Stimulated activated CD4-positive, alpha-beta T cell treated with anti-CD3 and anti-CD28 coated beads, TNF-alpha, amount 100 ng/mL, for 1 hour (primary cell): ENCODE results near the gene GEMIN2.
"Not testable (repeated sequence)": the region's sequence is repeated elsewhere in the genome, so short reads cannot be mapped to it uniquely, and the experiment has no call there.

Source experiments
- DNase-seq, 3 donors: peaks; one replicate each; pipeline ENCODE4 v3.0.0-alpha.2; 2020; ENCODE audit warnings: low read depth in 3 of 3, low spot score in 1 of 3

The GEMIN2 gene

DNA sequence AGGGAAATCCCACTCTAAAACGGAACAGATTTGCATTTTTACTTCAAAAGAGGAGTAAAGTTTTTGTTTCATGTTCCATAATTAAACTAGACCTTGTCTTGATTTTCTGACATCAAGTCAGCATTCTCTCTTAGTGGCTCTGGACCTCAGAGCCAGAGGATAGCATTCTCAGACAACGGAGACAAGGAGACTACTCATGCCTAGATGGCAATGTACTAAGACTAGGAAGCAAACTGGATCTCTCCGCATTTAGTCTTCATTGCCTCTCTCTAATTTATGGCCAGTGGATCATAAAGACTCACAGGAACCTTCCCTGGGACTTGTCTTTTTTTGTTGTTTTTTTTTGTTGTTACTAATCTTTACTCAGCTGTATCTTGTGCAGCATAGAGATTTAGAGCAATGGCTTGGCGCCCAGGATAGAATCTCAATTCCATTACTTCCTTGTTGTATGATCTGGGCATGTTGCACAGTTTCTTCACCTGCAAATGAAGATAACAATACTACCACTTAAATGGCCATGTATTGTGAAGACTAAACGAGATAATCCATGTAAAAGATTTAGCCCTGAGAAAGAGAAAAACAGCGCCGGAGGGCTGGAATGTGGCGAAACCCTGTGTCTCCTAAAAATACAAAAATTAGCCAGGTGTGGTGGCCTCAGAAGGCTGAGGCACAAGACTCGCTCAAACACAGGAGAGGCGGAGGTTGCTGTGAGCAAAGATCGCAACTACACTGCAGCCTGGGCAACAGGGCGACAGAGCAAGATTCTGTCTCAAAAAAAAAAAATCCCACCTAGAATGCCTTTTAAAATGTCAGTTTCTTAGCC, 4.0 kb upstream of the GEMIN2 start:
- no peak for DNase-seq

DNA sequence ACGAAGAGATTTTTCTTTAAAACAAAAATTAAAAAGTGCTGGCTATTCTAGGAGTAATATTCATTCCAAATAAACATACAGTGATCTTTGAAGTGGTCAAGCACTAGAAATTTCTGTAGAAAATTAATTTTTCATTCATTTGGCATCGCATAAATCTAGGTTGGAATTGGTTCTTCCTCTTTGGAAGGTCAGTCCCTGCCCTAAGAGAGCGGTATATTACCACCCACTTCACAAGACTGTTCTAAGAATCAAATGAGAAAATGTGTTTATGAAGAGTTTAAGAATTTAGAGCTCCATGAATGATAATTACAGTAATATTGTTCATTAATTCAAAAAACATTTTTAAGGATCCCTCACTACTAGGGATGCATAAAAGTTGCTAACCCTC, 444 bp upstream of the GEMIN2 start:
- DNase-seq = no peak

DNA sequence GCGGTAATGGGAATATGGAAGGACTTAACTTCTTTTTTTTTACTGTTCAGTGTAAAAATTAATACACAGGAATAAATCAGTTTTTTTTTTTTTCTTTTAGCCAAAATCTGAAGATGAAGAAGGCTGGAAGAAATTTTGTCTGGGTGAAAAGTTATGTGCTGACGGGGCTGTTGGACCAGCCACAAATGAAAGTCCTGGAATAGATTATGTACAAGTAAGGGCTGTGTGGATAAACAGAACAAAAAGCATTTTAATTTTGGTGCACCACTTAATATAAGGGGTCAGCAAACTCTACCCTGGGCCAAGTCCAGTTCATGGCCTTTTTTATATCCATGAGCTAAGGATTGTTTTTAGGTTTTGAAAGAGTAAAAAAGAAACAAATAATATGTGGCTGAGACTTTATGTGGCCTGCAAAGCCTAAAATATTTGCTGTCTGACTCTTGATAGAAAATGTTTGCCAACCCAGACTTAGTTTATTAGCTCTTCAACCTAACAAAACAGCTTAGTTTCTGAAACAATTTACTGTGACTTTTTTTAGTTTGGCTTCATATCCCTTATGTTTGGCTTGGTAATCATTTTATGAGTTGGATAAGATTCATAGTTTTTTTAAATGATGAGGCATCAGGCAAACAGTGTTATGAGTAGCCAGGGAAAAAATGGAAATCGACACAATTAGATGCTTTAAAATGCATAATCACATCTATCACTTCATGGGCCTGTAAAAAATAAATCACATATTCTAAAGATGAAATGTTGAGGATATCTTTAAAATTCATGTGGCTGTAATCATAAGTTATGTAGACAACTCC, 8.4 kb downstream of the GEMIN2 start:
- DNase-seq = no peak

DNA sequence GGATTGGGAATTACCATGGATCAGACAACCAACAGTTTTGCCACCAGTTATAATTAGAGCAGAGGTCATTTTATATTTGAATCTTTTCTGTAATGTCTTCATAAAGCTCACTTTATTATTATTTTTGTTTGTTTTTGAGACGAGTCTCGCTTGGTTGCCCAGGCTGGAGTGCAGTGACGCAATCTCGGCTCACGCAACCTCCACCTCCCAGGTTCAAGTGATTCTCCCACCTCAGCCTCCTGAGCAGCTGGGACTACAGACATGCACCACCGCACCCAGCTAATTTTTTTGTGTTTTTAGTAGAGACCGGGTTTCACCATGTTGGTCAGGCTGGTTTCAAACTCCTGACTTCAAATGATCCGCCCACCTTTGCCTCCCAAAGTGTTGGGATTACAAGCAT, 23.7 kb downstream of the GEMIN2 start:
- not testable (repeated sequence) for DNase-seq

DNA sequence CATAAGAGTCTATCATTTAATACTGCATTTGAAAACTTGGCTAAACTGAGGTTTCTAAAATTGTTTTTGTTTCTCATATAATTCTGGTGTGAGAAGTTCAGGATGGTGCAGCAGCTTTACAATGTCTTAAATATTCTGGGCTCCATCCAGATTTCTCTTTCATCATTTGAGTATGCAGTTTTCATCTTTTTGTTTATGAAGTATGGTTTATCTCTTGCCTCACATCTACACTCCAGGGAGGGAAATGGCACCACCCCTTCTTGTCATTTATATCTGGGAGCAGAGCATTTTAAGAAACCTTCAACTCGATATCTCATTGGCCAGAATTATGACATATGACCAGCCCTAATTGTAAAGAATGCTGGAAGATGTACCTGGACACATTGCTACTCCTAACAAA, 24.3 kb downstream of the GEMIN2 start:
- DNase-seq = no peak

DNA sequence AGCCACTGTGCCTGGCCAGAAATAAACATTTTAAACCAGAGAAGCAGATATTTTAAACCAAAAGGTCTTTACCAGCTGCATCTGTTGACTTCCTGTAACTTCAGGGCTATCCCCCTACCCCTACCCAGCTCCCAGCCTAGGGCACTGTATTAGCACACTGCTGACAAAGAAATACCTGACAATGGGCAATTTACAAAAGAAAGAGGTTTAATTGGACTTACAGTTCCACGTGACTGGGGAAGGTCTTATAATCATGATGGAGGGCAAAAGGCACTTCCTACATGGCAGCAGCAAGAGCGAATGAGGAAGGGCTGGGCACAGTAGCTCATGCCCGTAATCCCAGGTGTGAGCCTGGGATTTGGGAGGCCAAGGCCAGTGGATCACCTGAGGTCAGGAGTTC, 26.0 kb downstream of the GEMIN2 start:
- DNase-seq = no peak

DNA sequence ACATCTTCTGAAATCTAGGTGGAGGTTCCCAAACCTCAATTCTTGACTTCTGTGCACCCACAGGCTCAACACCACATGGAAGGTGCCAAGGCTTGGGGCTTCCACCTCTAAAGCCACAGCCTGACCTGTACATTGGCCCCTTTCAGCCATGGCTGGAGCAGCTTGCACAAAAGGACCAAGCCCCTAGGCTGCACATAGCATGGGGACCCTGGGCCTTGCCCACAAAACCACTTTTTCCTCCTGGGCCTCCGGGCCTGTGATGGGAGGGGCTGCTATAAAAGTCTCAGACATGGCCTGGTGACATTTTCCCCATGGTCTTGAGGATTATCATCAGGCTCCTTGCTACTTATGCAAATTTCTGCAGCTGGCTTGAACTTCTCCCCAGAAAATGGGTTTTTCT, 27.5 kb downstream of the GEMIN2 start:
- not testable (repeated sequence) for DNase-seq

DNA sequence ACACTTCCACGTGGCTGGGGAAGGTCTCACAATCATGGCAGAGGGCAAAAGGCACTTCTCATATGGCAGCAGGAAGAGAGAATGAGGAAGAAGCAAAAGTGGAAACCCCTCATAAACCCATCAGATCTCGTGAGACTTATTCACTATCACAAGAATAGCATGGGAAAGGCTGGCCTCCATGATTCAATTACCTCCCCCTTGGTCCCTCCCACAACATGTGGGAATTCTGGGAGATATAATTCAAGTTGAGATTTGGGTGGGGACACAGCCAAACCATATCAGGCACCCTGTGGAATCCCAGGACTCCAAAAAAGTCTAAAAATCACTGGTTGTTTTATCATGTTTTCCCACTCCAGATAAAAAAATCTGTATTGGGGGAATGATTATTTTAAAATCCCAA, 29.1 kb downstream of the GEMIN2 start:
- not testable (repeated sequence) for DNase-seq

DNA sequence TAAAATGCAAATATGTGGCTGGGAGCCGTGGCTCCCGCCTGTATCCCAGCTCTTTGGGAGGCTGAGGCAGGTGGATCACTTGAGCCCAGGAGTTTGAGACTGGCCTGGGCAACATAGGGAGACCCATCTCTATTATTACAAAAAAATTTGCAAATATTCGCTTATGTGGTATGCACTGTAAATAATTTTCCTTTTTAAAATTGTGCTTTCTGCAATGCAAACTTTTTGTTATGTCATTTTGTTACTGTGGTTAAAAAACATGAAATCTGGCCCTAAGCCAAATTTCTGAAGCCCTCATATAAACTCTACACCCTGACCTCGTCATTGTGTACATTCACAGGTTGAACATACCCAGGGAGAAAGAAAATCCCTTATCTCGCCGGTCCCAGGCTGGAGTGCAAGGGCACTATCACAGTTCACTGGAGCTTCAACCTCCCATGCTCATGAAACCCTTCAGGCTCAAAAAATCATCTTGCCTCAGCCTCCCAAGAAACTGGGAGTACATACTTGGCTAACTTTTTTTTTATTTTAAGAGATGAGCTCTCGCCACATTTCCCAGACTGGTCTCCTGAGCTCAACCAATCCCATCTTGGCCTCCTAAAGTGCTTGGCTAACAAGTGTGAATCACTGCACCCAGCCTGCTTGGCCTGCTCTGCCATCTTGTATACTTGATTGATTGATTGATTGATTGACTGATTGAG, 31.3 kb downstream of the GEMIN2 start:
- DNase-seq = no peak

DNA sequence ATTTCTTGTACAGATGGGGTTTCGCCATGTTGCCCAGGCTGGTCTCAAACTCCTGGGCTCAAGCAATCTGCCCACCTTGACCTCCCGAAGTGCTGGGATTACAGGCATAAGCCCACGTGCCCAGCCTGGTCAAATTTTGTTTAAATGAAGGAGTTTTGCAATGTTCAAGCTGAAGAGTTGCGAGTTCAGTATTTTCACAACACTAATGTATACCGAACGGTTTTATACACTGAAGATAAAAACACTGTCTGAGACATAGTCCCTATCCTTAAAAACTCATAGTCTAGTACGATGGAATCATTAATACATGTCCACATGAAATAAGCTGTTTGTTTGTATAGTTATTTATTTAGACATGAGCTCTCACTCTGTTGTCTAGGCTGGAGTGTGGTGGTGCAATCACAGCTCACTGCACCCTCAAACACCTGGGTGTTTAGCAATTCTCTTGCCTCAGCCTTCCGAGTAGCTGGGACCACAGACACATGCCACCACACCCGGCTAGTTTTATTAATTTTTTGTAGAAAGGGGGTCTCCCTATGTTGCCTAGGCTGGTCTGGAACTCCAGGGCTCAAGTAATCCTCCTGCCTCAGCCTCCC, 40.6 kb downstream of the GEMIN2 start:
- DNase-seq = no peak

DNA sequence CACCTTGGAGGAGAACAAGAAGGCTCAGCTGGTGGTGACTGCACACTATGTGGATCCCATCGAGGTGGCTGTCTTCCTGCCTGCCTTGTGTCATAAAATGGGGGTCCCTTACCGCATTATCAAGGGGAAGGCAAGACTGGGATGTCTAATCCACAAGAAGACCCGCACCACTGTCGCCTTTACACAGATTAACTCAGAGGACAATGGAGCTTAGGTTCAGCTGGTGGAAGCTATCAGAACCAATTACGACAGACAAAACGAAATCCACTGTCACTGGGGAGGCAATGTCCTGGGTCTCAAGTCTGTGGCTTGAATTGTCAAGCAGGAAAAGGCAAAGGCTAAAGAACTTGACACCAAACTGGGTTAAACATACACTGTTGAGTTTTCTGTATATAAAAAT, 43.4 kb downstream of the GEMIN2 start:
- DNase-seq = no peak

DNA sequence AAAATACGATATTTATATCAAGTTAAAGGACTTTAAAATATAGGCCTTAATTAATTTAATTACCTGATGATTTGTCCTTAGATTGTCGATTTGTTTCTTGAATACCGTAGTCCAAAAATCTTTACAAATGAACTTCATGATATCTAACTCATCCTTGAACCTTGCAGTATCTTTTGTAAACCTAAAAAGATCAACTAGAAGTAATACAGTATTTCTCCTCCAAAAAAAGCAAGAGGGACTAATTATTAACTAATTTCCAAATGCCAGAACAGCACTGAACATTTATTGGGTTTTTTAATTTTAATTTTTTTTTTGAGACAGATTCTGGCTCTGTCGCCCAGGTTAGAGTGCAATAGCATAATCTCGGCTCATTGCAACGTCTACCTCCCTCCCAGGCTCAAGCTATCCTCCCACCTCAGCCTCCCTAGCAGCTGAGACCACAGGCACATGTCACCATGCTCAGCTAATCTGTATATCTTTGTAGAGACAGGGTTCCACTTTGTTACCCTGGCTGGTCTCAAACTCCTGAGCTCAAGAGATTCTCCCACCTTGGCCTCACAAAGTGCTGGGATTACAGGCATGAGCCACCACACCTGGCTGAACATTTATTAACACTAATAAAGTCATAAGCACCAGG, 44.2 kb downstream of the GEMIN2 start:
- DNase-seq = no peak

DNA sequence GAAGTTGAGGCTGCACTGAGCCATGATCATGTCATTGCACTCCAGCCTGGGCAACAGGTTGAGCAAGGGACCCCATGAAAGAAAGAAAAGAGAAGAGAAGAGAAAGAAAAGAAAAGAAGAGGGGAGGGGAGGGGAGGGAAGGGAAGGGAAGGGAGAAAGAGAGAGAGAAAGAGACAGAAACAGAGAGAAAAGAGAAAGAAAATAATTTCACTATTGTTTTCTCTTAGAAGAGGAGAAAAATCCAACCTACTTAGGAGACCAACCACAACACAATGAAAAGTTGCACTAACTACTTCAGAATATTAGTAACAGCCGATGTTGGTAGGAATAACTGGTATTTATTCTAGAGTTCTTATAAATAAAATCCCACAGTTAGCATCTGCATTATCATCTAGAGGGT, 46.4 kb downstream of the GEMIN2 start:
- no peak for DNase-seq

DNA sequence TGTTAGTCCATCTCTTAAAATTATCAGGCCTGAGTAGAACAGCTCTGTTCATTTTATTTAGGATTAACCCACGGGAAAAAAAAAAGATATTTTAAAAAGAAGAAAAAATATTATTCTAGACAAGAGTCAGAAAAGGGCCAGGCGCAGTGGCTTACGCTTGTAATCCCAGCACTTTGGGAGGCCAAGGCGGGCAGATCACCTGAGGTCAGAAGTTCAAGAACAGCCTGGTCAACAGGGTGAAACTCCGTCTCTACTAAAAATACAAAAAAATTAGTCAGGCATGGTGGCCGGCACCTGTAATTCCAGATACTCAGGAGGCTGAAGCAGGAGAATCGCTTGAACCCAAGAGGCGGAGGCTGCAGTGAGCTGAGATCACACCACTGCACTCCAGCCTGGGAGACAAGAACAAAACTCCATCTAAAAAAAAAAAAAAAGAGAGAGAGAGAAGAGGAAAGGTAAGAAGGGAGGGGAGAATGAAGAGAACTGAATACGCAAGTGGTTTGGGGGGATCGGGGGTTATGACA, 53.7 kb downstream of the GEMIN2 start:
- not testable (repeated sequence) for DNase-seq

DNA sequence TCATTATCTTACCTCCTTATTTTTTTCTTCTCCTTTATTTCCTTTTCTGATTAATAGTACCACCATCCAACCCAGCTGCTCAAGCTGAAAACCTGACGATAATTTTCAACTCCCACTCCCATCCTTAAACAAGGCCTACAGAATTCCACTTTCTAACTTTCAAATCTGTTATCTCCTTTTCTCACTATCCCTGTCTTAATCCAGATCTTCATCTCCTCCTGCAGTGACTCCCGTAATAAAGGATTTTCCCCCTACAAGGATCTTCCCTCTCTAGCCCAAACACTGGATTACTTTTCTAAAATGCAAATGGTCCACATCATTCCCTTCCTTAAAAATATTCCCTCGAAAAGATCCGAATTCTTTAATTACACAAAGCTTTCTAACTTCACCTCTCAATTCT, 54.5 kb downstream of the GEMIN2 start:
- no peak for DNase-seq

DNA sequence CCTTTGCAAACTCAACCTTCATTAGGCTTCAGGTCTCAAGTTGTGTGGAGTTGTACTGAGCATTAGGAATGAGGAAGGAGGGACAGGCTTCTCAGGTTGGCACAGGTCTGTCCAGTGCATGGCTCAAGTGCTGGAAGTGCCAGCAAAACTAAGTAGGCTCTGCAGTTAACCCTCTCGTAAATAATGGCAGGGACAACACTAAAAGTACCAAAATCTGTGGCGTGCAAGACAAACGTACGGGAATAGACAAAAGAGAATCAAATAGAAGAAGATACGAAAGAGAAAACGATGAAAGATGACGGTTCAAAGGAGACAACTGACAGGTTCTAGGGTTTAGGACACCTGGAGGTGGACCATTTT, 55.4 kb downstream of the GEMIN2 start:
- no peak for DNase-seq

DNA sequence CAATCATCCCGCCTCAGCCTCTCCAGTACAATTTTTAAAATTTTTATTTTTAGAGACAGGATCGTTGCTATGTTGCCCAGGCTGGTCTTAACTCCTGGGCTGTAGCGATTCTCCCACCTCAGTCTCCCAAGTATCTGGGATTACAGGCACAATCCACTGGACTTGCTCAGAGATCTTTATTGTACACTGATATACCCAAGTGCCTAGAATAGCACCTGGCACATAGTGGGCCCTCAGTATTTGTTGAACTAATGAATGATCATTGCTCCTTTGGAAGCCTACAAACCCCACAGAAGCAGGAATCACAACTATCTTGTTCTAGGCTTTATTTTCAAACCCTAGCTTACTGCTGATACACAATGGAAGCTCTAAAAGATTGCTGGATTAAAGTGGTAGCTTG, 59.1 kb downstream of the GEMIN2 start:
- DNase-seq = no peak

DNA sequence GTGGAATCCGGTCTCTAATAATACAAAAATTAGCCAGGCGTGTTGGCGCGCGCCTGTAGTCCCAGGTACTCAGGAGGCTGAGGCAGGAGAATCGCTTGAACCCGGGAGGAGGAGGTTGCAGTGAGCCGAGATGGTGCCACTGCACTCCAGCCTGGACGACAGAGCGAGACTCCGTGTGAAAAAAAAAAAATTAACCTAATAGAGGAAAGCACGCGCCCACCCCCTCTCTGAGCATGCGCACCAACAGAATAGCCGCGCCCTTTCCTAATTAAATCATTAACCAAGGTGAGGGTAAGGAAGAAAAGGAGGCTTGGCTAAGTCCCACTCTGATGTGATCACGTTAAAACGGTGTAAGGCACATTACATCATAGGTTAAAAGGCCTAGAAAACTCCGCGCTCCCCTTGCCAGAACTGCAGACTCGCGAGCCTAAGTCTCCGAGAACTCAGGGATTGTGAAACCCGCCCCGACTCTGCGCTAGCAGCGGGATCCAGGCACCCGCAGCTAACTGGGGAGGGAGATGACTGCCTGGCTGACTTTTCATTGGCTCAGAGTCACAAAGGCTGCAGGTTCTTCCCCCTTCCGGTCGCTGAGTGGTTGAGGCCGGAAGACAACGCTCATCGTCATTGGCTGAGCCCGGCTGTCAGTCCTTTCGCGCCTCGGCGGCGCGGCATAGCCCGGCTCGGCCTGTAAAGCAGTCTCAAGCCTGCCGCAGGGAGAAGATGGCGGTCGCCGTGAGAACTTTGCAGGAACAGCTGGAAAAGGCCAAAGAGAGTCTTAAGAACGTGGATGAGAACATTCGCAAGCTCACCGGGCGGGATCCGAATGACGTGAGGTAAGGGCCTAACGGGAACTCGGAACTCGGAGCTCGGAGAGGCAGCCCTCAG, 60.7 kb downstream of the GEMIN2 start, which contains the start of gene PNN:
Gene PNN (plus strand): TSS at position 695 of the 885 bp plus-strand sequence. CDS start 26 bp downstream, at position 721.
- DNase-seq = peak; percentile 79 to 94 (median 91)

DNA sequence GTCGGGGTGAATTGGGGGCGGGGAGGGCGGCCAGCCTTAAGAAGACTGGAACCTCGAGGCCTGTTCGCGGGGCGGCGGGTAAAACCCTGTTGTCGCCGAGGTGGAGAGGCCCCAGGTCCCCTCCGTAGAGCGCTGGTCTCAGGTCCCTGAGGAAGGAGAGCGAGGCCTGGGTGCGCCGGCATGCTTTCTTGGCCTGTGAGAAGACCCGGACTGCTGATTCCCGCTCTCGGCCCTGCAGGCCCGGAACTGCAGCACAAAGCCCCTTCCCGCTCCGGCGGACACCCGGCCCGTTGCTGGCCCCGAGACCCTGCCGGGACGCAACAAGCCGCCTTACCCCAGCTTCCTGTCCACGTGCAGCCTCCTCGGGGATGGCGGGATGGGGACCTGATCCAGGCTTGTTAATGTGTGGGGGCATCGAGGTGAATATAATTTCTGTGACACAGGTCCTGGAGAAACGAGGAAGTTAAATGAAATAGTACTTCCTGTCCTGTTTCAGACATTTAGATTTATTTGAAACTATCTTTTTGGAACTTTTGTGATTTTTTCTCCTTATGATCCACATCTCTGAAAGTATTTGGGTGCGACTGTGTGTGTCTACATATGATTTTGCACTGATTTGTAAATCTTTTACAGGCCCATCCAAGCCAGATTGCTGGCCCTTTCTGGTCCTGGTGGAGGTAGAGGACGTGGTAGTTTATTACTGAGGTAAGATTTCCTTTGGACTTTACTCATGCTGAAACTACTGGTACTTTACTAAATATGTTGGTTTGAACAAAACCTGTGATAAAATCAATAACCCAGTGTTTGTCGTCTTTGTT, 61.5 kb downstream of the GEMIN2 start:
- no peak for DNase-seq
